ENCODE measurements around the gene TM4SF5. TPM values are rescaled to one million over a fixed set of nuclear protein-coding genes. Genes with fewer than 3 reads are reported as not detected.
A peak's percentile ranks its signal among the peaks of the same experiment; 100 is the strongest.

TM4SF5 gene
- polyA plus RNA-seq, 1 donor: 44.0 TPM

GRCh38 chr17:4738136-4739121 is 33.3 kb upstream of the TM4SF5 start:
- H3K4me3 ChIP-seq (ENCODE audit: low read length): peak overlapping the region; percentile 79

GRCh38 chr17:4739122-4740024 is 32.3 kb upstream of the TM4SF5 start, which contains the start of the genes CXCL16 and ZMYND15:
Gene CXCL16 (minus strand): TSS chr17:4739928. CDS start chr17:4739339, 589 bp downstream.
Gene ZMYND15 (plus strand): TSS chr17:4739833. CDS start chr17:4740549, 716 bp downstream.
- peak; percentile 56 to 82 for DNase-seq
- WGBS (ENCODE audit: insufficient coverage, low lambda C conversion rate): no CpG with 5 or more reads among the region's 100 CpGs
- Histone ChIP-seq H3K36me3 (ENCODE audit: control insufficient read depth, insufficient read depth, low read length) (peaks cover 6% of the 10 kb centered on the region), H3K4me1 (ENCODE audit: control insufficient read depth, insufficient read depth, low read length) (peaks cover 24% of the 10 kb centered on the region), H3K27ac (ENCODE audit: low read length) (peak within 1 kb of the TSS; percentile 60), H3K27me3 (ENCODE audit: control insufficient read depth, insufficient read depth, low read length) (peaks cover 32% of the 10 kb centered on the region), H3K4me3 (ENCODE audit: low read length) (peak within 1 kb of the TSS; percentile 79), H3K9me3 (ENCODE audit: control insufficient read depth, low read depth, low read length) (no peaks in the 10 kb centered on the region)

More at GRCh38 chr17:4738136-4739121, 33.3 kb upstream of the TM4SF5 start:
- 57% methylated on average over 1 of the region's 41 CpGs for WGBS (ENCODE audit: insufficient coverage, low lambda C conversion rate)
- Histone ChIP-seq H3K4me1 (ENCODE audit: control insufficient read depth, insufficient read depth, low read length) (peaks cover 24% of the 10 kb centered on the region), H3K36me3 (ENCODE audit: control insufficient read depth, insufficient read depth, low read length) (peaks cover 8% of the 10 kb centered on the region), H3K27ac (ENCODE audit: low read length) (peak overlapping the region; percentile 60), H3K9me3 (ENCODE audit: control insufficient read depth, low read depth, low read length) (no peaks in the 10 kb centered on the region), H3K27me3 (ENCODE audit: control insufficient read depth, insufficient read depth, low read length) (peaks cover 23% of the 10 kb centered on the region)
- peak; percentile 59 to 84 for DNase-seq

GRCh38 chr17:4740025-4740351 is 31.7 kb upstream of the TM4SF5 start:
- Histone ChIP-seq H3K27ac (ENCODE audit: low read length) (no peak overlapping the region), H3K27me3 (ENCODE audit: control insufficient read depth, insufficient read depth, low read length) (peaks cover 39% of the 10 kb centered on the region), H3K4me1 (ENCODE audit: control insufficient read depth, insufficient read depth, low read length) (peaks cover 27% of the 10 kb centered on the region), H3K4me3 (ENCODE audit: low read length) (peak overlapping the region; percentile 79), H3K36me3 (ENCODE audit: control insufficient read depth, insufficient read depth, low read length) (peaks cover 1% of the 10 kb centered on the region), H3K9me3 (ENCODE audit: control insufficient read depth, low read depth, low read length) (no peaks in the 10 kb centered on the region)
- no CpG with 5 or more reads among the region's 13 CpGs for WGBS (ENCODE audit: insufficient coverage, low lambda C conversion rate)
- no peak for DNase-seq

- H3K9me3 ChIP-seq (ENCODE audit: control insufficient read depth, low read depth, low read length): no peaks in the 10 kb centered on the region
- WGBS (ENCODE audit: insufficient coverage, low lambda C conversion rate): no CpG with 5 or more reads among the region's 8 CpGs
- H3K4me1 ChIP-seq (ENCODE audit: control insufficient read depth, insufficient read depth, low read length): peaks cover 30% of the 10 kb centered on the region
- H3K4me3 ChIP-seq (ENCODE audit: low read length): no peak overlapping the region
- H3K27ac ChIP-seq (ENCODE audit: low read length): no peak overlapping the region
- DNase-seq: no peak
- peaks cover 44% of the 10 kb centered on the region for H3K27me3 ChIP-seq (ENCODE audit: control insufficient read depth, insufficient read depth, low read length)
- no peaks in the 10 kb centered on the region for H3K36me3 ChIP-seq (ENCODE audit: control insufficient read depth, insufficient read depth, low read length)
These were observed 31.1 kb upstream of the TM4SF5 start for GRCh38 chr17:4740584-4740983.

- no peak overlapping the region for H3K27ac ChIP-seq (ENCODE audit: low read length)
- H3K27me3 ChIP-seq (ENCODE audit: control insufficient read depth, insufficient read depth, low read length): peaks cover 51% of the 10 kb centered on the region
- H3K4me1 ChIP-seq (ENCODE audit: control insufficient read depth, insufficient read depth, low read length): peaks cover 27% of the 10 kb centered on the region
- H3K4me3 ChIP-seq (ENCODE audit: low read length): no peak overlapping the region
- DNase-seq: no peak
- no CpG with 5 or more reads among the region's 8 CpGs for WGBS (ENCODE audit: insufficient coverage, low lambda C conversion rate)
- no peaks in the 10 kb centered on the region for H3K9me3 ChIP-seq (ENCODE audit: control insufficient read depth, low read depth, low read length)
- no peaks in the 10 kb centered on the region for H3K36me3 ChIP-seq (ENCODE audit: control insufficient read depth, insufficient read depth, low read length)
These were observed 30.1 kb upstream of the TM4SF5 start for GRCh38 chr17:4741544-4741943.

- Histone ChIP-seq H3K27ac (ENCODE audit: low read length) (no peak overlapping the region), H3K4me3 (ENCODE audit: low read length) (no peak overlapping the region), H3K27me3 (ENCODE audit: control insufficient read depth, insufficient read depth, low read length) (peaks cover 51% of the 10 kb centered on the region), H3K36me3 (ENCODE audit: control insufficient read depth, insufficient read depth, low read length) (no peaks in the 10 kb centered on the region), H3K4me1 (ENCODE audit: control insufficient read depth, insufficient read depth, low read length) (peaks cover 22% of the 10 kb centered on the region), H3K9me3 (ENCODE audit: control insufficient read depth, low read depth, low read length) (no peaks in the 10 kb centered on the region)
- no peak for DNase-seq
- WGBS (ENCODE audit: insufficient coverage, low lambda C conversion rate): no CpG with 5 or more reads among the region's 9 CpGs
These were observed 29.6 kb upstream of the TM4SF5 start for GRCh38 chr17:4742133-4742532.

GRCh38 chr17:4742629-4743028 is 29.1 kb upstream of the TM4SF5 start:
- H3K9me3 ChIP-seq (ENCODE audit: control insufficient read depth, low read depth, low read length): no peaks in the 10 kb centered on the region
- H3K4me1 ChIP-seq (ENCODE audit: control insufficient read depth, insufficient read depth, low read length): peaks cover 22% of the 10 kb centered on the region
- no CpG with 5 or more reads among the region's 10 CpGs for WGBS (ENCODE audit: insufficient coverage, low lambda C conversion rate)
- peaks cover 51% of the 10 kb centered on the region for H3K27me3 ChIP-seq (ENCODE audit: control insufficient read depth, insufficient read depth, low read length)
- H3K36me3 ChIP-seq (ENCODE audit: control insufficient read depth, insufficient read depth, low read length): no peaks in the 10 kb centered on the region
- DNase-seq: no peak
- H3K4me3 ChIP-seq (ENCODE audit: low read length): no peak overlapping the region
- H3K27ac ChIP-seq (ENCODE audit: low read length): no peak overlapping the region

- no peak overlapping the region for H3K4me3 ChIP-seq (ENCODE audit: low read length)
- no CpG with 5 or more reads among the region's 8 CpGs for WGBS (ENCODE audit: insufficient coverage, low lambda C conversion rate)
These were observed 28.5 kb upstream of the TM4SF5 start for GRCh38 chr17:4743216-4743615.

GRCh38 chr17:4743898-4744297 is 27.8 kb upstream of the TM4SF5 start:
- Histone ChIP-seq H3K9me3 (ENCODE audit: control insufficient read depth, low read depth, low read length) (no peaks in the 10 kb centered on the region), H3K27ac (ENCODE audit: low read length) (no peak overlapping the region), H3K4me3 (ENCODE audit: low read length) (no peak overlapping the region), H3K4me1 (ENCODE audit: control insufficient read depth, insufficient read depth, low read length) (peaks cover 12% of the 10 kb centered on the region), H3K36me3 (ENCODE audit: control insufficient read depth, insufficient read depth, low read length) (no peaks in the 10 kb centered on the region), H3K27me3 (ENCODE audit: control insufficient read depth, insufficient read depth, low read length) (peaks cover 44% of the 10 kb centered on the region)
- DNase-seq: no peak
- no CpG with 5 or more reads among the region's 9 CpGs for WGBS (ENCODE audit: insufficient coverage, low lambda C conversion rate)

More at GRCh38 chr17:4743216-4743615, 28.5 kb upstream of the TM4SF5 start:
- Histone ChIP-seq H3K36me3 (ENCODE audit: control insufficient read depth, insufficient read depth, low read length) (no peaks in the 10 kb centered on the region), H3K4me1 (ENCODE audit: control insufficient read depth, insufficient read depth, low read length) (peaks cover 18% of the 10 kb centered on the region), H3K27ac (ENCODE audit: low read length) (no peak overlapping the region), H3K9me3 (ENCODE audit: control insufficient read depth, low read depth, low read length) (no peaks in the 10 kb centered on the region), H3K27me3 (ENCODE audit: control insufficient read depth, insufficient read depth, low read length) (peaks cover 48% of the 10 kb centered on the region)
- no peak for DNase-seq

All from large intestine (tissue), 3 donors.